Adrenal gland (tissue), 5 donors: Measurements from ENCODE around the gene SLC44A2.

Source experiments
- POLR2A ChIP-seq, 2 donors: fragments of 450-650 bp; IDR thresholded peaks; one replicate each; pipeline ENCODE4 v1.6.1; 2017; ENCODE audit warnings: antibody characterized with exemption in 2 of 2, mild to moderate bottlenecking in 2 of 2, moderate library complexity in 1 of 2
- TF ChIP-seq, protein P1 (sequence below), 6 experiments: fragments of 450-650 bp in 4 of 6; fragments of 200-600 bp in 2 of 6; sonication (generic) in 1 of 6; IDR thresholded peaks; 1 replicate in 5 of 6; 2 replicates in 1 of 6; pipeline versions ENCODE4 v1.5.1 to v1.8.0; 2016 to 2021; ENCODE audit warnings: antibody characterized with exemption in 6 of 6, mild to moderate bottlenecking in 2 of 6, moderate library complexity in 1 of 6
- donor health status: DM: no; HTN: no; CAD: no.

DNA sequence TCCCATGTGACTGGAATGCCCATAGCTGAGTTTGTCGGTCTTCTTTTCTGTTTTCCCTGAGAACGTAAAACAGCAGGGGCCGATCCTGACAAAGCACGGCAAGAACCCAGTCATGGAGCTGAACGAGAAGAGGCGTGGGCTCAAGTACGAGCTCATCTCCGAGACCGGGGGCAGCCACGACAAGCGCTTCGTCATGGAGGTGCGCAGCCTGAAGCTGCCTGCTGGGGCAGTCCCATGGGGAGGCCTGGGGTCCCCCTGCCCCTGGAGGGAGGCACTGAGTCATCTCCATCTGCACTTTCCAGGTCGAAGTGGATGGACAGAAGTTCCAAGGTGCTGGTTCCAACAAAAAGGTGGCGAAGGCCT, 57.7 kb downstream of the SLC44A2 start:
- no peak for TF ChIP-seq POLR2A (IDR thresholded peaks at IDR 0.05)
- TF ChIP-seq, protein P1, sequence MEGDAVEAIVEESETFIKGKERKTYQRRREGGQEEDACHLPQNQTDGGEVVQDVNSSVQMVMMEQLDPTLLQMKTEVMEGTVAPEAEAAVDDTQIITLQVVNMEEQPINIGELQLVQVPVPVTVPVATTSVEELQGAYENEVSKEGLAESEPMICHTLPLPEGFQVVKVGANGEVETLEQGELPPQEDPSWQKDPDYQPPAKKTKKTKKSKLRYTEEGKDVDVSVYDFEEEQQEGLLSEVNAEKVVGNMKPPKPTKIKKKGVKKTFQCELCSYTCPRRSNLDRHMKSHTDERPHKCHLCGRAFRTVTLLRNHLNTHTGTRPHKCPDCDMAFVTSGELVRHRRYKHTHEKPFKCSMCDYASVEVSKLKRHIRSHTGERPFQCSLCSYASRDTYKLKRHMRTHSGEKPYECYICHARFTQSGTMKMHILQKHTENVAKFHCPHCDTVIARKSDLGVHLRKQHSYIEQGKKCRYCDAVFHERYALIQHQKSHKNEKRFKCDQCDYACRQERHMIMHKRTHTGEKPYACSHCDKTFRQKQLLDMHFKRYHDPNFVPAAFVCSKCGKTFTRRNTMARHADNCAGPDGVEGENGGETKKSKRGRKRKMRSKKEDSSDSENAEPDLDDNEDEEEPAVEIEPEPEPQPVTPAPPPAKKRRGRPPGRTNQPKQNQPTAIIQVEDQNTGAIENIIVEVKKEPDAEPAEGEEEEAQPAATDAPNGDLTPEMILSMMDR (IDR thresholded peaks at IDR 0.05): no peak
